ENCODE data around the gene HPSE2.

The HPSE2 gene

DNA sequence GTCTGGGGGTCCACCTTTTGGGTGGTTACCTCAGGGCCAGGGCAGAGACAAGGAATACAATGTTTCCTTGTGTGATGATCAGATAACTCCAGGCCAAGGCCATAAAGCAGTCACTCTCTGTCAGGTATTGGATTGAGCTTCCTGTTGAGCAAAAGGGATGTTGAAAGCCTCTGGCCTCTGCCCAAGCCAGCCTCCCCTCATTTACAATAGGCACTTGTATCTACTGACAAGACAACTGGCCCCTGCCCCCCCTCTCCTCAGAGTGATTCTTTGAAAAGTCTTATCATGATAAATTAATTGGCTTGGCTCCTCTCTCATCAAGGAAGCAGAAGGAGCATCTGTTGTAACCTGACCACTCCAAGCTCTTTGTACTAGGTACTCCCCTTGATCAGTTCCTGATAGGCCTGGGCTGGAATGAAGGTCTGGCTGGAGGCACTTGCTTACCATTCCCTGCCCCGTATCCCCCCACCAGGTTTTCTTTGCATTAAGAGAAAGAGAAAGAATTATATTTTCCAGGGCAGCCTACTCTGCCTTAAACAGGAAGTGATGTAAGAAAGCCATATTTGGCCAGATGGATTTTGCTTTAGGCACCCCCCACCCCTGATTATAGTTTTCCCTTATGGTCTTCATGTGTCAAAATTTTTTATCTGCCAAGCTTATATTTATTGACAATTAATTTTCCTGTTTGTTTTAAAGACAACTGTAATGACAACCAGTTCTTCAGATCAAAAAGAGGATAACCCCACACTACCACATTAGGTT lies 746.8 kb downstream of the HPSE2 start:
- H3K9me3 ChIP-seq (ENCODE audit: control insufficient read depth, low read length): no peaks in the 10 kb centered on the region
- H3K36me3 ChIP-seq (ENCODE audit: control insufficient read depth, insufficient read depth, low read length): no peaks in the 10 kb centered on the region
- no peaks in the 10 kb centered on the region for H3K27me3 ChIP-seq (ENCODE audit: control insufficient read depth, insufficient read depth, low read length)
- H3K4me1 ChIP-seq (ENCODE audit: control insufficient read depth, insufficient read depth, low read length): no peaks in the 10 kb centered on the region
- H3K4me3 ChIP-seq (ENCODE audit: low read length): no peak overlapping the region
- H3K9ac ChIP-seq (ENCODE audit: low read length): no peak overlapping the region

- no peaks in the 10 kb centered on the region for H3K4me1 ChIP-seq (ENCODE audit: control insufficient read depth, insufficient read depth, low read length)
- no peak overlapping the region for H3K9ac ChIP-seq (ENCODE audit: low read length)
- H3K4me3 ChIP-seq (ENCODE audit: low read length): no peak overlapping the region
- no peaks in the 10 kb centered on the region for H3K9me3 ChIP-seq (ENCODE audit: control insufficient read depth, low read length)
- H3K27me3 ChIP-seq (ENCODE audit: control insufficient read depth, insufficient read depth, low read length): no peaks in the 10 kb centered on the region
- no peaks in the 10 kb centered on the region for H3K36me3 ChIP-seq (ENCODE audit: control insufficient read depth, insufficient read depth, low read length)
Measured at GRCh38 chr10:98487649-98488048, 748.0 kb downstream of the HPSE2 start.

DNA sequence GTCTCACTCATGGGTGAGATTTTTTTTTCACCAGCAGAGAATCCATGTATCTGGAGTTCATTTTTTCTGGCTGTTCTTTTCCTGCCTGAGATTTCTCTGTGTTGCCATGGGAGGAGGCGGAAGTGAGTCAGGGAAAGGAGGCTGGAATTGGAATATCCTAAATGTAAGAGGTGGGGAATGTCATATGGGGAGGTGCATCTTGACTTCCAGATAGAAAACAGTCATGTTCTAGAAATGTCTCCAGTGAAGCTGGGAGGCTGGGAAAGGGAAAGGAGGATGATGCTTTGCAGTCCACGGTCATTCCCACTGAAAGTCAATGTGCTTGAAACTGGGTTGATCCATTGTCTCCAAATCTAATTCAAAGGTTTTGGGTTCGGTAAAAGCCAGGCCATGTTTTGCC lies 749.2 kb downstream of the HPSE2 start:
- no peaks in the 10 kb centered on the region for H3K36me3 ChIP-seq (ENCODE audit: control insufficient read depth, insufficient read depth, low read length)
- H3K9ac ChIP-seq (ENCODE audit: low read length): no peak overlapping the region
- no peaks in the 10 kb centered on the region for H3K27me3 ChIP-seq (ENCODE audit: control insufficient read depth, insufficient read depth, low read length)
- no peak overlapping the region for H3K4me3 ChIP-seq (ENCODE audit: low read length)
- H3K9me3 ChIP-seq (ENCODE audit: control insufficient read depth, low read length): no peaks in the 10 kb centered on the region
- H3K4me1 ChIP-seq (ENCODE audit: control insufficient read depth, insufficient read depth, low read length): no peaks in the 10 kb centered on the region

DNA sequence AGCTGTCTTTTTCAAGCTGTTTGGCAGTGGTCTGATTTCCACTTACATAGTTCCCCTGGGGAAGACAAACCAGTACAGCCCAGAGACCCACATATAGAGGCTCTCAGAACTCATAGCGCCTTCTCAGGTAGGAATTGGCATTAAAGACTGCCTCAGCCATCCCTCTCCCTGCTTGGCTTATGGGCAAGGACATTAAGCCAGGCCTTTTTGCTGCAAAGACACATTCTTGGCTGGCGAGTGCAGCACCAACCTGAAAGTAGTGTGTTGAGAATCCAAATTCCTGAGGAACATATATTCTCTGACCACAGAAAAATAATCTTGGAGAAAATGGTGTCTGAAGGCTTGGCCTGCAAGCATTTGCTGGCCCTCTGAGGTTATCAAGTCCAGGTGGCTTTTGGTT lies 749.7 kb downstream of the HPSE2 start:
- Histone ChIP-seq H3K9ac (ENCODE audit: low read length) (no peak overlapping the region), H3K4me1 (ENCODE audit: control insufficient read depth, insufficient read depth, low read length) (no peaks in the 10 kb centered on the region), H3K9me3 (ENCODE audit: control insufficient read depth, low read length) (no peaks in the 10 kb centered on the region), H3K4me3 (ENCODE audit: low read length) (no peak overlapping the region), H3K27me3 (ENCODE audit: control insufficient read depth, insufficient read depth, low read length) (no peaks in the 10 kb centered on the region), H3K36me3 (ENCODE audit: control insufficient read depth, insufficient read depth, low read length) (no peaks in the 10 kb centered on the region)

- H3K27me3 ChIP-seq (ENCODE audit: control insufficient read depth, insufficient read depth, low read length): no peaks in the 10 kb centered on the region
- no peak overlapping the region for H3K4me3 ChIP-seq (ENCODE audit: low read length)
- no peaks in the 10 kb centered on the region for H3K36me3 ChIP-seq (ENCODE audit: control insufficient read depth, insufficient read depth, low read length)
- H3K9me3 ChIP-seq (ENCODE audit: control insufficient read depth, low read length): no peaks in the 10 kb centered on the region
- H3K9ac ChIP-seq (ENCODE audit: low read length): no peak overlapping the region
- H3K4me1 ChIP-seq (ENCODE audit: control insufficient read depth, insufficient read depth, low read length): no peaks in the 10 kb centered on the region
Measured at GRCh38 chr10:98483658-98484057, 752.0 kb downstream of the HPSE2 start.

DNA sequence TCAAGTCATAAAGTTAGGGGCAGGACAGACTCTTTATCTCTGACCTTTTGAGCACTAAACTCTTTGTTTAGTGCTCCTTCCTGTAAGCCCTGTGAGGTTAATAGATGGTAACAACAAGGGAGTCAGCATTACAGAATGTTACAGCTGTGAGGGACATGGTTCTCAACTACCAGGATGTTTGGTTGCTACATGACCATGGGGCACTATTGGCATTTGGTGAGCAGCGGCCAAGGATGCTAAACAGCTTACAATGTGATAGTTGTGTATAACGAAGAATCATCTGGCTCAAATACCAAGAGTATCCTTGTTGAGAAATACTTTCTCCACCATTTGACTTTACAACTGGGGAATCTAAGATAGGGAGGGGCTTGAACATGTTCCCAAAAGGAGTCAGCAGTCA lies 753.6 kb downstream of the HPSE2 start:
- no peaks in the 10 kb centered on the region for H3K36me3 ChIP-seq (ENCODE audit: control insufficient read depth, insufficient read depth, low read length)
- H3K9me3 ChIP-seq (ENCODE audit: control insufficient read depth, low read length): no peaks in the 10 kb centered on the region
- no peaks in the 10 kb centered on the region for H3K4me1 ChIP-seq (ENCODE audit: control insufficient read depth, insufficient read depth, low read length)
- H3K9ac ChIP-seq (ENCODE audit: low read length): no peak overlapping the region
- no peaks in the 10 kb centered on the region for H3K27me3 ChIP-seq (ENCODE audit: control insufficient read depth, insufficient read depth, low read length)
- no peak overlapping the region for H3K4me3 ChIP-seq (ENCODE audit: low read length)

- Histone ChIP-seq H3K9ac (ENCODE audit: low read length) (no peak overlapping the region), H3K27me3 (ENCODE audit: control insufficient read depth, insufficient read depth, low read length) (no peaks in the 10 kb centered on the region), H3K4me3 (ENCODE audit: low read length) (no peak overlapping the region), H3K9me3 (ENCODE audit: control insufficient read depth, low read length) (no peaks in the 10 kb centered on the region), H3K4me1 (ENCODE audit: control insufficient read depth, insufficient read depth, low read length) (no peaks in the 10 kb centered on the region), H3K36me3 (ENCODE audit: control insufficient read depth, insufficient read depth, low read length) (no peaks in the 10 kb centered on the region)
Measured at GRCh38 chr10:98481404-98481945, 754.2 kb downstream of the HPSE2 start.

DNA sequence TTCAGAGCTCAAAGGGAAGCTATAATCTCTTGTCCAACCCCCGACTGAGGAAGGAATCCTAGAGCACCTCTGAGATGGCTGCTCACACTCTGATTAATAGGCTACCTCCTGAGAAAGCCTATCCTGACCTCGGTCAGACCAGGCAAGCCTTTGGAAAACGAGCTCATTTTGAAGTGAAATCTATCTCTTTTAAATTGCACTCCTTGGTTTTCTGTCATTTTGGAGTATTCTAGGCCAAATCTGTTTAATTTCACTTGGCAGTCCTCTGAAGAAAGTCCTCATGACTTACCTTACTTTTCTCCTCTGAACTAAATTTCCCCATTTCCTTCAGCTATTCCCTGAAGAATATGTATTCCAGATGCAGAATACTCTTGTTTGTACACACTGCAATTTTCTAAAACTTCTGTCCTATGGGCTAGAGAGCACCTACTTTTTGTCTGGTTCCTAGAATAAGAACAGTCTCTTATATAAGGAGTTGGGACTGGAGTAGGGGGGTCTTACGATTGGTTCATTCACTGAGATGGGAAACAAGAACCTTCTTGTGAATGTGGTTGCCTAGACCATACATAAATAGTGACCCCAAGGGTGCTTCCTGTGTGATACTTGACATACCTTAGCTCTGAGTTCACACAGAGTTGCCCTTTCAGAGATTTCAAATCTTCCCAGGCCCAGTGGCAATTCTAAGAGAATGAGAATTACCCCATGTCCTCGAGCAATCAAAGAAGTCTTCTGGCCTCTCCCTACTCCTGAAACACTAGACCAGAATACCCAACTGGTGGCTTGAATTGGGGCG lies 757.0 kb downstream of the HPSE2 start:
- Histone ChIP-seq H3K9ac (ENCODE audit: low read length) (no peak overlapping the region), H3K9me3 (ENCODE audit: control insufficient read depth, low read length) (no peaks in the 10 kb centered on the region), H3K4me1 (ENCODE audit: control insufficient read depth, insufficient read depth, low read length) (no peaks in the 10 kb centered on the region), H3K4me3 (ENCODE audit: low read length) (no peak overlapping the region), H3K36me3 (ENCODE audit: control insufficient read depth, insufficient read depth, low read length) (no peaks in the 10 kb centered on the region), H3K27me3 (ENCODE audit: control insufficient read depth, insufficient read depth, low read length) (no peaks in the 10 kb centered on the region)

- H3K9ac ChIP-seq (ENCODE audit: low read length): no peak overlapping the region
- no peaks in the 10 kb centered on the region for H3K27me3 ChIP-seq (ENCODE audit: control insufficient read depth, insufficient read depth, low read length)
- no peaks in the 10 kb centered on the region for H3K9me3 ChIP-seq (ENCODE audit: control insufficient read depth, low read length)
- H3K4me1 ChIP-seq (ENCODE audit: control insufficient read depth, insufficient read depth, low read length): no peaks in the 10 kb centered on the region
- no peak overlapping the region for H3K4me3 ChIP-seq (ENCODE audit: low read length)
- no peaks in the 10 kb centered on the region for H3K36me3 ChIP-seq (ENCODE audit: control insufficient read depth, insufficient read depth, low read length)
Measured at GRCh38 chr10:98477861-98478260, 757.8 kb downstream of the HPSE2 start.

GRCh38 chr10:98474628-98475027 lies 761.0 kb downstream of the HPSE2 start:
- no peaks in the 10 kb centered on the region for H3K27me3 ChIP-seq (ENCODE audit: control insufficient read depth, insufficient read depth, low read length)
- H3K36me3 ChIP-seq (ENCODE audit: control insufficient read depth, insufficient read depth, low read length): no peaks in the 10 kb centered on the region
- H3K4me1 ChIP-seq (ENCODE audit: control insufficient read depth, insufficient read depth, low read length): no peaks in the 10 kb centered on the region
- no peaks in the 10 kb centered on the region for H3K9me3 ChIP-seq (ENCODE audit: control insufficient read depth, low read length)
- H3K9ac ChIP-seq (ENCODE audit: low read length): no peak overlapping the region
- no peak overlapping the region for H3K4me3 ChIP-seq (ENCODE audit: low read length)

DNA sequence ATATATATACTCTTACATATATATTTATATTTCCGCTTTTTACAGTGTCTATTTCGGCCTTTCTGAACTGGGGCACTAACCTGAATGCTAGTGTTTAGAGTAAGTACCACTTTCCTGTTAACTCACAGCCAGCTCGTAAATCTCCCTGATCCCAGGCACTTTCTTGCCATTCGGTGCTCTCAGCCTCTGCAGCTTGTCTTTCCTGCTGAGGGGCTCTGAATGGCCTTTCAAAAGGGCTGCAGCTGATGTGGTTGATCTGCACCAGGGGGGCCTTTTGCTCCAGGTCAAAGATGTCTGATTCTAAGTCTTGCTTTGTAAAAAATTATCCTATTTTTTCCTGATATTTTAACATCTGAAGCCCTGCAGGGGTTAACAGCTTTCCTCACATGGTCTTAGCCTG lies 763.5 kb downstream of the HPSE2 start:
- Histone ChIP-seq H3K9me3 (ENCODE audit: control insufficient read depth, low read length) (no peaks in the 10 kb centered on the region), H3K36me3 (ENCODE audit: control insufficient read depth, insufficient read depth, low read length) (no peaks in the 10 kb centered on the region)

DNA sequence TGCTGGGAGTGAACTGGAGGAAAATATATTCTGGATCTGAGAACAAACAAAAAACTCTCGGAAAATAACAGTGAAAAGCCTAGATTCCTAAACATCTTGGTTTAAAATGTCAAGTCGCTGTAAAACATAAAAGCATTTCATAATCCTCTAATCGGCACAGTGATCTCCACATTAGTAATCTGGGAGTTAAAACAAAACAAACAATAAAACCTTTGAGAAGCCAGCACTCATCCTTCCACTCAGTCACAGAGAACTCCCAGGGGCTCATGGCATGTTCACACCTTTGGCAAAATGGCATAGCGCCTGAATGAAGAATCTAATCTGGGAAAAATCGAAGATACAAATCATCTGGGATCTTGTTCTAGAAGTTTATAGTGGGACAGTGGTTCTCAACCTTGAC lies 764.8 kb downstream of the HPSE2 start:
- Histone ChIP-seq H3K4me3 (ENCODE audit: low read length) (no peak overlapping the region), H3K9me3 (ENCODE audit: control insufficient read depth, low read length) (no peaks in the 10 kb centered on the region), H3K9ac (ENCODE audit: low read length) (no peak overlapping the region)

More for the DNA sequence above, 763.5 kb downstream of the HPSE2 start:
- H3K27me3 ChIP-seq (ENCODE audit: control insufficient read depth, insufficient read depth, low read length): peaks cover 8% of the 10 kb centered on the region
- no peak overlapping the region for H3K9ac ChIP-seq (ENCODE audit: low read length)
- H3K4me3 ChIP-seq (ENCODE audit: low read length): no peak overlapping the region
- peaks cover 8% of the 10 kb centered on the region for H3K4me1 ChIP-seq (ENCODE audit: control insufficient read depth, insufficient read depth, low read length)

More for the DNA sequence above, 764.8 kb downstream of the HPSE2 start:
- H3K27me3 ChIP-seq (ENCODE audit: control insufficient read depth, insufficient read depth, low read length): peaks cover 8% of the 10 kb centered on the region
- H3K36me3 ChIP-seq (ENCODE audit: control insufficient read depth, insufficient read depth, low read length): no peaks in the 10 kb centered on the region
- peaks cover 8% of the 10 kb centered on the region for H3K4me1 ChIP-seq (ENCODE audit: control insufficient read depth, insufficient read depth, low read length)
